H1 (cell line): Measurements from ENCODE around the gene SLC7A9. TPM values are rescaled to one million over a fixed set of nuclear protein-coding genes. Genes with fewer than 3 reads are reported as not detected.

ENCODE experiments used
- CREB1 ChIP-seq: IDR thresholded peaks from 2 replicates; pipeline ENCODE4 v1.6.1; 2012; ENCODE audit warnings: inconsistent platforms
- E2F6 ChIP-seq: IDR thresholded peaks from 2 replicates; pipeline ENCODE4 v1.6.1; 2012; ENCODE audit warnings: inconsistent platforms
- HDAC2 ChIP-seq, 2 experiments: fragments of 300-600 bp in 1 of 2; sonication (generic) in 1 of 2; IDR thresholded peaks; 2 replicates each; pipeline ENCODE4 v1.6.1; 2011 to 2012; ENCODE audit warnings: low read depth in 2 of 2, low read length in 2 of 2, mild to moderate bottlenecking in 2 of 2, moderate library complexity in 2 of 2, borderline replicate concordance in 1 of 2, inconsistent platforms in 1 of 2
- KDM4A ChIP-seq: IDR thresholded peaks from one replicate; pipeline ENCODE4 v1.7.1; 2012; ENCODE audit warnings: low read depth, mild to moderate bottlenecking, moderate library complexity, low read length, inconsistent platforms; ENCODE audit not compliant: severe bottlenecking
- PHF8 ChIP-seq: fragments of 200-600 bp; sonication (generic); conservative IDR thresholded peaks from 2 replicates; pipeline ENCODE4 v1.7.1; 2012; ENCODE audit warnings: low read depth, mild to moderate bottlenecking, inconsistent platforms, low read length, moderate library complexity
- POLR2AphosphoS5 ChIP-seq: IDR thresholded peaks from 2 replicates; pipeline ENCODE4 v1.6.1; 2011; ENCODE audit warnings: low read depth, low read length
- RAD21 ChIP-seq, 2 experiments: IDR thresholded peaks in 1 of 2; conservative IDR thresholded peaks in 1 of 2; 2 replicates each; pipeline ENCODE4 v1.6.1; 2011; ENCODE audit warnings: low read depth in 2 of 2, low read length in 2 of 2, improper control_type of control experiment in 1 of 2, inconsistent platforms in 1 of 2, mild to moderate bottlenecking in 1 of 2, moderate library complexity in 1 of 2
- TEAD4 ChIP-seq: IDR thresholded peaks from 2 replicates; pipeline ENCODE4 v1.6.1; 2012; ENCODE audit warnings: low read depth, low read length, inconsistent platforms, mixed read lengths
- polyA plus RNA-seq, 7 experiments: library from polyadenylated mRNA; depleted of rRNA in 3 of 7; stranded (reverse) in 5 of 7; unstranded in 2 of 7; fragments of >200 nt in 5 of 7; fragments of 200-250 nt in 2 of 7; gene quantifications; 1 replicate in 5 of 7; 2 replicates in 1 of 7; 4 replicates in 1 of 7; pipeline versions ENCODE4 v1.2.1 to v1.2.3, GENCODE V29; 2011 to 2013; ENCODE audit warnings: missing spikeins in 2 of 7, mixed read lengths in 2 of 7
- total RNA-seq: library from RNA; stranded (reverse); fragmentation: NEBNext Ultra II Directional; extraction: Animal tissue kit (Norgen Biotek cat#: 25700); gene quantifications from 2 replicates; pipeline ENCODE4 v1.2.1, GENCODE V29; 2021

The SLC7A9 gene
- total and polyA plus RNA-seq, 2 of the 8 experiments (the other 6 are each of a cell fraction or from before 2014, with no cell fraction given), result 0.15 TPM; not detected in 1

GRCh38 chr19:32824191-32824751, 45.3 kb downstream of the SLC7A9 start (continued):
- TF ChIP-seq POLR2AphosphoS5, result no peak
- no peak for TF ChIP-seq RAD21 (IDR thresholded peaks at IDR 0.05 in 1 of 2, conservative IDR thresholded peaks at IDR 0.05 in 1 of 2; ENCODE audit: low read depth in 2 of 2, low read length in 2 of 2)
- no peak for TF ChIP-seq HDAC2 (IDR thresholded peaks at IDR 0.05; ENCODE audit: borderline replicate concordance in 1 of 2, low read depth in 2 of 2, low read length in 2 of 2)
- TF ChIP-seq KDM4A, result no peak
- TF ChIP-seq PHF8, result no peak
- TF ChIP-seq CREB1, result no peak
- no peak for TF ChIP-seq E2F6
- TF ChIP-seq TEAD4, result no peak
